GM12872 (cell line): ENCODE data around the gene HOGA1.

Experiments used
- CTCF ChIP-seq: IDR thresholded peaks from 3 replicates; pipeline ENCODE4 v1.5.1; 2011; ENCODE audit warnings: low read depth, mild to moderate bottlenecking, low read length, moderate library complexity; ENCODE audit not compliant: insufficient read depth

HOGA1 gene

GRCh38 chr10:97575127-97575668 is 9.0 kb upstream of the HOGA1 start:
- TF ChIP-seq CTCF = no peak

DNA sequence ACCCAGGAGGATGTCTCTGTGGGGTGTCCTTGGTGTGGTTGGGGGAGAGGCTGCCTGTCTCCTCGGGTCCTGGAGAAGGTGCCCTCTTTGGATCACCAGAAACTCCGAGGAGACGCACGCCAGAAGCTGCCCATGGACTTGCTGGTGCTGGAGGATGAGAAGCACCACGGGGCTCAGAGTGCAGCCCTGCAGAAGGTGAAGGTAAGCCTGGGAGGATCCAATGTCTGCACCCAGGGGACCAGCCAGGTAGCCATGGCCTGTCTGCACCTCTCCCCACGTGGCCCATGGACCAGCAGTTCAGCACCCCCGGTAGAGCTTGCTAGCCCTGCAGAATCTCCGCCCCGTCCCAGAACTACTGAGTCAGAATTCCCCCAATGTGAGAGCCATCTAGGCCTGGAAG is 6.5 kb upstream of the HOGA1 start:
- no peak for TF ChIP-seq CTCF

DNA sequence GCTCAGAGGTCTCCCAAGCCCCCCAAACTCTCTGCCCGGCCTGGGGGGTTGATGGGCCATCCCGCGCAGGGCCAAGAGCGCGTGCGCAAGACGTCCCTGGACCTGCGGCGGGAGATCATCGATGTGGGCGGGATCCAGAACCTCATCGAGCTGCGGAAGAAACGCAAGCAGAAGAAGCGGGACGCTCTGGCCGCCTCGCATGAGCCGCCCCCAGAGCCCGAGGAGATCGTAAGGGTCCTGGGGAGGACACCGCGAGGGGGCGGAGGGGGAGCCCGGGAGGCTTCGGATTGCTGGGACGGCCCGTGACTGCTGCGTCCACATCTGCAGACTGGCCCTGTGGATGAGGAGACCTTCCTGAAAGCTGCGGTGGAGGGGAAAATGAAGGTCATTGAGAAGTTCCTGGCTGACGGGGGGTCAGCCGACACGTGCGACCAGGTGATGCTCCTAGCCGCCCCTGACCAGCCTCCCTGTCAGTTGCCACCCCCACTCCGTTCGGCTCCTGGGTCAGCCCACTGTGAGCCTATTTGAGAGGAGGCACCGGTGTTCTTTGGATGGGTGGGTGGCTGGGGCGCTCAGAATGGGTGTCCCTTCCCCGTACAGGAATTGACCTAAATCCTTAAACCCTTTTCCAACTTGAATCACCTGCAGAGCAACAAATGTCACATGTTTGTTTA is 5.9 kb upstream of the HOGA1 start:
- no peak for TF ChIP-seq CTCF

GRCh38 chr10:97580421-97581367 is 3.5 kb upstream of the HOGA1 start:
- TF ChIP-seq CTCF = no peak

GRCh38 chr10:97582169-97582568 is 2.0 kb upstream of the HOGA1 start:
- no peak for TF ChIP-seq CTCF

DNA sequence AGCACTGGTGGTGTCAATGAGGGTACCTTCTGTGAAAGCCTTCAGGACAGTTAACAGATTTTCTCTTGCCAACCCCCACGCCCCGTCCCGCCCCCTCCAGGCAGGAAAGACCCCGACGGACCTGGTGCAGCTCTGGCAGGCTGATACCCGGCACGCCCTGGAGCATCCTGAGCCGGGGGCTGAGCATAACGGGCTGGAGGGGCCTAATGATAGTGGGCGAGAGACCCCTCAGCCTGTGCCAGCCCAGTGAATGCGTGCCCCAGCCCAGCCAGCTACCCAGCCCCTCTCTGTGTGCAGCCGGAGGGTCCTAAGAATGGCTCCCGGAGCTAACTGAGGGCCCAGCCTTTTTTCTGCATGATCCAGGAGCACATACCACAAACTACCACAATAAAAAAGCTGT is 713 bp upstream of the HOGA1 start:
- no peak for TF ChIP-seq CTCF

DNA sequence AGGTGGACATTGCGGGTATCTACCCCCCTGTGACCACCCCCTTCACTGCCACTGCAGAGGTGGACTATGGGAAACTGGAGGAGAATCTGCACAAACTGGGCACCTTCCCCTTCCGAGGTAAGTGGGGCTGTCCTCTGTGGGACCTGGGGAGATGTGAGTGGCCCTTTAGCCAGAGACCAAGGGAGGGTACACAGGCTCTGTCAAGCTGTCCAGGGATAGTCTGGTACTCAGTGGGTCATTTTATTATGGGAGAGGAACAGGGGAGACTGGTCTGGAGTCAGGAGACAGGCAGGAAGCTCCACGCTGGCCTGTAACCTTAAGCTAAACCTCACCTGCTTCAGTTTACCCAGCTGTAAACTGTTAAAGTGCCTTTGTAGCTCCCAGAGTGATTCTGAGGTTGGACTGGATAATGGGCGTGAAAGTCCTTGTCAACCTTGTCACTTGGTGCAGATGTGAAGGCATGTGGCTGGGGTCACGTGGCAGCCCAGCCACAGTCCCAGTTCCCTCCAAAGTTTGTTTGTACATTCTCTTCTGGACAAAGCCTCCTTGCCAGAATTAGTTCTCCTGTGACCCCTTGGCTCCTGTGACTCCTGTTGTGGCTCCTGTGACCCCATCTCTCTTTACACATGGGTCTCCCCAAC is 729 bp downstream of the HOGA1 start:
- TF ChIP-seq CTCF = no peak
